Activated T-helper 9 cell treated with anti-CD3 and anti-CD28 coated beads, Interleukin-2, amount 50 U/mL, for 16 hours (primary cell): ENCODE results near the gene CYP2B6.
"Not testable (repeated sequence)": the region's sequence is repeated elsewhere in the genome, so short reads cannot be mapped to it uniquely, and the experiment has no call there.

Experiments used
- DNase-seq: peaks from one replicate; pipeline ENCODE4 v3.0.0-alpha.2; 2020; ENCODE audit warnings: low read depth

CYP2B6 gene

GRCh38 chr19:40980743-40981442 lies 10.2 kb upstream of the CYP2B6 start:
- not testable (repeated sequence) for DNase-seq

- DNase-seq = no peak
Observed at GRCh38 chr19:40981591-40981990, 9.5 kb upstream of the CYP2B6 start.

- DNase-seq = no peak
Observed at GRCh38 chr19:40982594-40983101, 8.4 kb upstream of the CYP2B6 start.

- DNase-seq = no peak
Observed at GRCh38 chr19:40989453-40989852, 1.6 kb upstream of the CYP2B6 start.

- no peak for DNase-seq
Observed at GRCh38 chr19:40995355-40995754, 4.3 kb downstream of the CYP2B6 start.

- DNase-seq = not testable (repeated sequence)
Observed at GRCh38 chr19:40999018-40999417, 7.9 kb downstream of the CYP2B6 start.

- no peak for DNase-seq
Observed at GRCh38 chr19:41000310-41000737, 9.2 kb downstream of the CYP2B6 start.

- no peak for DNase-seq
Observed at GRCh38 chr19:41001243-41001971, 10.3 kb downstream of the CYP2B6 start.

GRCh38 chr19:41003656-41004055 lies 12.6 kb downstream of the CYP2B6 start:
- DNase-seq = not testable (repeated sequence)

- DNase-seq = no peak
Observed at GRCh38 chr19:41009700-41010235, 18.7 kb downstream of the CYP2B6 start.

- DNase-seq = no peak
Observed at GRCh38 chr19:41013359-41013758, 22.3 kb downstream of the CYP2B6 start.

- DNase-seq = no peak
Observed at GRCh38 chr19:41014643-41015042, 23.6 kb downstream of the CYP2B6 start.

- no peak for DNase-seq
Observed at GRCh38 chr19:41016488-41017071, 25.5 kb downstream of the CYP2B6 start.

GRCh38 chr19:41018736-41019290 lies 27.7 kb downstream of the CYP2B6 start:
- no peak for DNase-seq

GRCh38 chr19:41019346-41019745 lies 28.3 kb downstream of the CYP2B6 start:
- no peak for DNase-seq

- DNase-seq = no peak
Observed at GRCh38 chr19:41023193-41023592, 32.1 kb downstream of the CYP2B6 start.

- DNase-seq = no peak
Observed at GRCh38 chr19:41025411-41025810, 34.3 kb downstream of the CYP2B6 start.

GRCh38 chr19:41025871-41026270 lies 34.8 kb downstream of the CYP2B6 start:
- DNase-seq = no peak

- DNase-seq = no peak
Observed at GRCh38 chr19:41027273-41027967, 36.3 kb downstream of the CYP2B6 start.

- DNase-seq = no peak
Observed at GRCh38 chr19:41029524-41030432, 38.7 kb downstream of the CYP2B6 start.

- DNase-seq = no peak
Observed at GRCh38 chr19:41030651-41031050, 39.6 kb downstream of the CYP2B6 start.
